IPS-15b (cell line): ENCODE measurements around the gene PYGO2.
A peak's percentile ranks its signal among the peaks of the same experiment; 100 is the strongest.

ENCODE experiments used
- H3K27me3 ChIP-seq: one replicate; pipeline ENCODE4 v1.6.1; 2013; ENCODE audit warnings: low read length; ENCODE audit not compliant: control insufficient read depth, insufficient read depth
- H3K36me3 ChIP-seq: one replicate; pipeline ENCODE4 v1.6.1; 2013; ENCODE audit warnings: low read length; ENCODE audit not compliant: control insufficient read depth, insufficient read depth
- H3K4me1 ChIP-seq: one replicate; pipeline ENCODE4 v1.6.1; 2013; ENCODE audit warnings: mild to moderate bottlenecking, low read length; ENCODE audit not compliant: control insufficient read depth, insufficient read depth
- H3K4me3 ChIP-seq: one replicate; pipeline ENCODE4 v1.5.1; 2013; ENCODE audit warnings: low read depth, low read length
- H3K9ac ChIP-seq: one replicate; pipeline ENCODE4 v1.6.1; 2013; ENCODE audit warnings: low read depth, mild to moderate bottlenecking, low read length
- H3K9me3 ChIP-seq: one replicate; pipeline ENCODE4 v1.6.1; 2013; ENCODE audit warnings: mild to moderate bottlenecking, low read length; ENCODE audit not compliant: control insufficient read depth, insufficient read depth

Gene PYGO2, protein sequence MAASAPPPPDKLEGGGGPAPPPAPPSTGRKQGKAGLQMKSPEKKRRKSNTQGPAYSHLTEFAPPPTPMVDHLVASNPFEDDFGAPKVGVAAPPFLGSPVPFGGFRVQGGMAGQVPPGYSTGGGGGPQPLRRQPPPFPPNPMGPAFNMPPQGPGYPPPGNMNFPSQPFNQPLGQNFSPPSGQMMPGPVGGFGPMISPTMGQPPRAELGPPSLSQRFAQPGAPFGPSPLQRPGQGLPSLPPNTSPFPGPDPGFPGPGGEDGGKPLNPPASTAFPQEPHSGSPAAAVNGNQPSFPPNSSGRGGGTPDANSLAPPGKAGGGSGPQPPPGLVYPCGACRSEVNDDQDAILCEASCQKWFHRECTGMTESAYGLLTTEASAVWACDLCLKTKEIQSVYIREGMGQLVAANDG

GRCh38 chr1:154961207-154962155 is at the start of gene PYGO2:
PYGO2 (minus strand) TSS chr1:154961782; CDS start chr1:154961576, 206 bp downstream.
- Histone ChIP-seq H3K9me3 (no peaks in the 10 kb centered on the region), H3K4me1 (peaks cover 10% of the 10 kb centered on the region), H3K27me3 (no peaks in the 10 kb centered on the region), H3K9ac (peak within 1 kb of the TSS; percentile 88), H3K36me3 (peaks cover 38% of the 10 kb centered on the region), H3K4me3 (peak within 1 kb of the TSS; percentile 78)

DNA sequence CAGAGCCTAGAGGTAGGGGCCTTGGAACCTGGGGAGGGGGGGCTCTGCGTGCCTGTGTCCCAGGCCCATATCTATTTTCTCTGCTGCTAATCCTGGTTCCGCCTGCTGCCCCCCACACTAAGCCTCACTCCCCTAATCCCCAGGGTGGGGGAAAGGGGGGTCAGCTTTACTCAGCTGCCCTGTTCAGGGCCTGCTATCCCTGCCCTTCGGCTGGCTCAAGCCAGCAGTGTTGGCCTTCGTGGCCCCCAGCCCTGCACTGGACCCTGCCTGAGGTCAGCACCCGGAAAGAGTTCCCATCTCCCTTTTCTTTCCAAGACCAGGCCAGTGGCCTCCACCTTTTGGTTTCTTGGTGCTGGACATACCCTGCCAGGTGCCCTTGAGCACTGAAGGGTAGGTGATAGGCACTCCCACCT is 49.4 kb upstream of the PYGO2 start:
- H3K27me3 ChIP-seq, result no peaks in the 10 kb centered on the region
- no peak overlapping the region for H3K9ac ChIP-seq
- no peak overlapping the region for H3K4me3 ChIP-seq
- no peaks in the 10 kb centered on the region for H3K9me3 ChIP-seq
- H3K4me1 ChIP-seq, result peaks cover 23% of the 10 kb centered on the region
- H3K36me3 ChIP-seq, result peaks cover 8% of the 10 kb centered on the region

GRCh38 chr1:155010211-155010918 is 48.8 kb upstream of the PYGO2 start:
- Histone ChIP-seq H3K9me3 (no peaks in the 10 kb centered on the region), H3K9ac (no peak overlapping the region)

GRCh38 chr1:155009742-155010141 is 48.2 kb upstream of the PYGO2 start:
- H3K9ac ChIP-seq, result no peak overlapping the region
- H3K36me3 ChIP-seq, result peaks cover 7% of the 10 kb centered on the region
- H3K4me1 ChIP-seq, result peaks cover 28% of the 10 kb centered on the region

More at GRCh38 chr1:155010211-155010918, 48.8 kb upstream of the PYGO2 start:
- no peaks in the 10 kb centered on the region for H3K27me3 ChIP-seq
- peaks cover 8% of the 10 kb centered on the region for H3K36me3 ChIP-seq
- H3K4me3 ChIP-seq, result no peak overlapping the region
- peaks cover 25% of the 10 kb centered on the region for H3K4me1 ChIP-seq

GRCh38 chr1:155009221-155009711 is 47.7 kb upstream of the PYGO2 start:
- peaks cover 4% of the 10 kb centered on the region for H3K36me3 ChIP-seq
- no peaks in the 10 kb centered on the region for H3K9me3 ChIP-seq
- H3K9ac ChIP-seq, result no peak overlapping the region
- H3K4me3 ChIP-seq, result peak overlapping the region; percentile 43
- peaks cover 33% of the 10 kb centered on the region for H3K4me1 ChIP-seq
- no peaks in the 10 kb centered on the region for H3K27me3 ChIP-seq

More at GRCh38 chr1:155009742-155010141, 48.2 kb upstream of the PYGO2 start:
- Histone ChIP-seq H3K9me3 (no peaks in the 10 kb centered on the region), H3K4me3 (no peak overlapping the region), H3K27me3 (no peaks in the 10 kb centered on the region)

GRCh38 chr1:155008015-155008941 is 46.7 kb upstream of the PYGO2 start:
- Histone ChIP-seq H3K9ac (no peak overlapping the region), H3K4me1 (peaks cover 30% of the 10 kb centered on the region), H3K9me3 (no peaks in the 10 kb centered on the region), H3K4me3 (peak overlapping the region; percentile 43), H3K36me3 (no peaks in the 10 kb centered on the region), H3K27me3 (no peaks in the 10 kb centered on the region)

DNA sequence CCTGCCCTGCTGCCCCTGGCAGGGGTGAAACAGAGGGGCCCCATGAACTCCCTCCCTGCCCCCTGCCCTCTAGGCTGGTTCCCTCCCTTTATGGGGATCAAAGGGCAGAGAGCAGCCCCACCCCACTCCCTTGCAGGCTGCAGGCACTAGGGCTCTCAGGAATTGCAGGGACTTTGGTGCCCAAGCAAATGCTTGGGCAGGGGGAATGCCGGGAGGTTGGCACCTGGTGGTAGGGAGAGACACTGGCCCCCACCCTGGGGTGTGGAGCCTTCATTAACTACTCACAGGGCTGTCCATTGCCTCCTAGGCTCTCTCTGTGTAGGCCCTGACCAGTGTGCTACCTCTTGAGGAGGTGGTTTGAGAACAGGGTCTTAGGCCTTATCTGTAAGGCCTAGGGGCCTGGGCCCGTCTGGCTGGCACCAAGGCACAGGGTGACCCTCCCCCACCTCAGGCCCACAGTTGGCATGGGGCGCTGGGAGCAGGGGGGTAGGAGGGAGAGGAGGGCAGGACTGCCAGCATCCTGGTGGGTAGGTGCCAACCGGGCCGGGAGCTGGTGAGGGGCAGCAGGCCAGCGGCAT is 45.8 kb upstream of the PYGO2 start:
- H3K9ac ChIP-seq, result no peak overlapping the region
- H3K4me1 ChIP-seq, result peaks cover 20% of the 10 kb centered on the region
- no peaks in the 10 kb centered on the region for H3K36me3 ChIP-seq
- H3K4me3 ChIP-seq, result no peak overlapping the region
- H3K27me3 ChIP-seq, result no peaks in the 10 kb centered on the region
- H3K9me3 ChIP-seq, result no peaks in the 10 kb centered on the region

DNA sequence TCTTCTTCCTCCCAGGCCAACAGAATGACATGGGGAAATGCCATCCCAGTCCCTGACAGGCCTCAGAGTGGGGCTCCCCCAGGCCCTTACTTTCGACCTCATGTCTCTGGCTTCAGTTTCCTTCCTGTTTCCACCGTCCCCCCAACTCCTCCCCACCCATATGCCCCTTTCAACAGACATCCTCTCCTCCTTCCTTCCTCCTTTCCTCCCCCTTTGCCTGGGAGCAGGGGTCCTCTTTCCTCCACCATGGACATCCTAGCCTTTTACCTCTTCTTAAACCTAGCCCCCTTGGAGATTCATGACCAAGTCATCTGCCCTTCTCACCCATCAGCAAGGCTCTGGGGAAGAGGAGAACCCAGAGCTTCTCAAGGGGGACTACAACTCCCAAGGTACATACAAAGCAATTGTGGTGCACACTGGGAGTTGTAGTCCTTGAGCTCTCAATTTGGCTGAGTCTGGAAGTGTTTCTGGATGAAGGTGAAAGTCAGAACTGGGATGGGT is 45.1 kb upstream of the PYGO2 start:
- Histone ChIP-seq H3K4me3 (no peak overlapping the region), H3K36me3 (no peaks in the 10 kb centered on the region), H3K4me1 (peaks cover 17% of the 10 kb centered on the region), H3K9ac (no peak overlapping the region), H3K9me3 (no peaks in the 10 kb centered on the region), H3K27me3 (no peaks in the 10 kb centered on the region)

GRCh38 chr1:155005076-155006011 is 43.8 kb upstream of the PYGO2 start:
- Histone ChIP-seq H3K9me3 (no peaks in the 10 kb centered on the region), H3K4me3 (peak overlapping the region; percentile 59), H3K27me3 (no peaks in the 10 kb centered on the region), H3K9ac (no peak overlapping the region), H3K36me3 (no peaks in the 10 kb centered on the region), H3K4me1 (peaks cover 17% of the 10 kb centered on the region)
